LNCaP clone FGC (cell line): ENCODE results near the gene PRDX2.

ENCODE experiments used
- DNase-seq: peaks from one replicate; pipeline ENCODE4 v3.0.0-alpha.2; 2011; ENCODE audit warnings: low read depth
- H3K4me3 ChIP-seq: 2 replicates; pipeline ENCODE4 v1.5.1; 2011; ENCODE audit warnings: mild to moderate bottlenecking, low read depth, low read length, control low read depth
- CTCF ChIP-seq: IDR thresholded peaks from 2 replicates; pipeline ENCODE4 v1.5.1; 2012; ENCODE audit warnings: mild to moderate bottlenecking; ENCODE audit not compliant: control insufficient read depth, insufficient read depth; ENCODE audit errors: extremely low read depth

PRDX2 gene

GRCh38 chr19:12785431-12786031 lies 16.1 kb downstream of the PRDX2 start:
- DNase-seq: no peak
- TF ChIP-seq CTCF: no peak
- no peak overlapping the region for H3K4me3 ChIP-seq

DNA sequence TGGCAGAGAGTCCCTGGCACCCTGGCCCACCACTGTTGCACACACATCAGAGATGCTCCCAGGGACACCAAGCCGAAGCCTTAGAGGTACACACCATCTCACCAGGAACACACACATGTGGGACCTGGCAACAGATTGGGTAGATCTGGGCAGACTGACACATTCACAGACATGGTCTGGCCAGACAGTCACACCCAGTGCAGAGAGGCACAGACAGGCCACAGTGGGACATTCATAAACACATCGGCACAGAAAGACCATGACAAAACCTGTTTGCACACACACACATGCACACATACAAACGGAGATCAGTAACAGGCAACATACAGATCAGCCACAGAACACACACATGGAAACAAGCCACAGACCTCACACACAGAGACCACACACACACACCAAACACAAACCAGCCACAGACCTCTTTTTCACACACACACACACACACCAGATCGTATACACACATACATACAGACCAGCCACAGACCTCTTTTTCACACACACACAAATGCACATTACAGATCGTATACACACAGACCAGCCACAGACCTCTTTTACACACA lies 16.6 kb downstream of the PRDX2 start:
- H3K4me3 ChIP-seq: no peak overlapping the region
- no peak for DNase-seq
- TF ChIP-seq CTCF: no peak

DNA sequence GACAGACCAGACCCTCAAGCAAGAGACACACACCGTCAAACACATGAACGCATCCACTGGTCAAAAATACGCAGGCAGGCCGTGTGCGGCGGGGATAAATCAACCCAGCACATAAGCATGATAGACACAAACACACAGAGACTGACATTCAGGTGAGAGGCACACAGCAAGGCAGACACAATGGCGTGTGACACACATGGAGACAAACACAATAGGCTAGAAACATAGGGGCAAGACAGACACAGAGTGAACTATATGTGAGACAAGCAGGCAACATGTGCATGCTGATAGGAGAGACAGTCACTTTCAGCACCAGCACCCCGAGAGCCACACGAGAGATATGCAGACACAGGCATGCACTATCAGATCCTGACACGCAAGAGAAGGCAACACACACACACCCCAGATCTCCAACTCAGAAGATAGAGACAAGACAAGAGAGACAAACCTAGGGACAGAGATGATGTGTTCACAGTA lies 17.2 kb downstream of the PRDX2 start:
- H3K4me3 ChIP-seq: no peak overlapping the region
- no peak for DNase-seq
- TF ChIP-seq CTCF: no peak

- DNase-seq: no peak
- H3K4me3 ChIP-seq: no peak overlapping the region
- TF ChIP-seq CTCF: no peak
Measured at GRCh38 chr19:12783849-12784393, 17.7 kb downstream of the PRDX2 start.

GRCh38 chr19:12783291-12783848 lies 18.2 kb downstream of the PRDX2 start:
- no peak for DNase-seq
- TF ChIP-seq CTCF: no peak
- peak overlapping the region; percentile 55 for H3K4me3 ChIP-seq

DNA sequence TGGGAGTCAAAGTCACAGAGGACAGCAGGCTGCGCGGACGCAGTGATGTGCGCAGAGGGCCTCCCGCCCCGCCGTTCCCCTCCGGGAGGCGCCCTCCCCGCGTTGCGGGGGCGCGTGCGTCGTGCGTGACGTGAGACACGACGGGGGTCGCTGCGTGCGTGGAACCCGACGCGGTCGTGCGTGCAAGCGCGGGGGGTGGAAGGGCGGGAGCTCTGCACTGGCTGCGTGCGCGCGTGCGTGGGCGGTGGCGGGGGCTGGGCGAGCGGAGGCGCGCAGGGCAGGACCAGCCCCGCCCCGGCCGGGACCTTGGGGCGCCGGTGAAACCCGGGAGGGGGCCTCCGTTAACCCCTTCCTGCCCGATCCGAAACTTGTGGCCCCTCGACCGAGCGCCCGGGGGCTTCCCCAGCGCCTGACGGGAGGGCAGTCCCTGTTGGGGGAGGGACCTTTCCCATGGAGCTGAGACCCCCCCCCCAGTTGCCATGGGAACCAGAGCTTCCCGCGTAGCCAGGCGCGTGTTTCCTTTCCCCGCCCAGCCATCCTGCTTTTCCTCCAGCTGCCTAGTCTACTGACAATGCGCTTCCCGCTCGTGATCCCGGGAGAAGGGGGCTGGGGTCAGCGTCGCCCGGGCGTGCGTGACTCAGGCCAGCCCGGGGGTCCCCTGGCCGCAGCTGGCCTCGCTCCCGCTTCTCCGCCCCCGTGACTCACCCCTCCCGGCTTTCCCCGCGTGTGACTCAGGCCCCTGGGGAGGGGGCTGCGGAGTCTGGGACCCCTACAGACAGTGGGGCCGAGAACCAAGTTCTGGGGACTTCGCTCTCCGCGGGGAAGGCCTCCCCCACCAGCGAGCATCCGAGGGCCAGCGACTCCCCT lies 18.9 kb downstream of the PRDX2 start:
- TF ChIP-seq CTCF: no peak
- no peak for DNase-seq
- peak overlapping the region; percentile 55 for H3K4me3 ChIP-seq
